Kidney epithelial cell (primary cell): Measurements from ENCODE around the gene TMEM272. TPM values are rescaled to one million over a fixed set of nuclear protein-coding genes. Genes with fewer than 3 reads are reported as not detected.

Experiments
- DNase-seq: peaks from one replicate; pipeline ENCODE4 v3.0.0-alpha.2; 2010; ENCODE audit warnings: low read depth
- H3K27me3 ChIP-seq: 2 replicates; pipeline ENCODE4 v1.6.0; 2011; ENCODE audit warnings: low read length; ENCODE audit not compliant: control insufficient read depth, insufficient read depth
- H3K36me3 ChIP-seq: 2 replicates; pipeline ENCODE4 v1.5.1; 2011; ENCODE audit warnings: low read length; ENCODE audit not compliant: control insufficient read depth, insufficient read depth
- H3K4me3 ChIP-seq: 2 replicates; pipeline ENCODE4 v1.5.1; 2011; ENCODE audit warnings: low read depth, mild to moderate bottlenecking, control low read depth, low read length
- total RNA-seq: library from RNA; depleted of rRNA; stranded (reverse); fragments of >200 nt; gene quantifications from 2 replicates; pipeline ENCODE4 v1.2.3, GENCODE V29; 2015
- TF ChIP-seq, protein P1 (sequence below): IDR thresholded peaks from 2 replicates; pipeline ENCODE4 v1.5.1; 2011; ENCODE audit warnings: mild to moderate bottlenecking, moderate library complexity, low read length, control low read depth, inconsistent platforms; ENCODE audit not compliant: insufficient read depth, poor library complexity, severe bottlenecking

The TMEM272 gene
- total RNA-seq, 1 donor from 2014 or later, result not detected

DNA sequence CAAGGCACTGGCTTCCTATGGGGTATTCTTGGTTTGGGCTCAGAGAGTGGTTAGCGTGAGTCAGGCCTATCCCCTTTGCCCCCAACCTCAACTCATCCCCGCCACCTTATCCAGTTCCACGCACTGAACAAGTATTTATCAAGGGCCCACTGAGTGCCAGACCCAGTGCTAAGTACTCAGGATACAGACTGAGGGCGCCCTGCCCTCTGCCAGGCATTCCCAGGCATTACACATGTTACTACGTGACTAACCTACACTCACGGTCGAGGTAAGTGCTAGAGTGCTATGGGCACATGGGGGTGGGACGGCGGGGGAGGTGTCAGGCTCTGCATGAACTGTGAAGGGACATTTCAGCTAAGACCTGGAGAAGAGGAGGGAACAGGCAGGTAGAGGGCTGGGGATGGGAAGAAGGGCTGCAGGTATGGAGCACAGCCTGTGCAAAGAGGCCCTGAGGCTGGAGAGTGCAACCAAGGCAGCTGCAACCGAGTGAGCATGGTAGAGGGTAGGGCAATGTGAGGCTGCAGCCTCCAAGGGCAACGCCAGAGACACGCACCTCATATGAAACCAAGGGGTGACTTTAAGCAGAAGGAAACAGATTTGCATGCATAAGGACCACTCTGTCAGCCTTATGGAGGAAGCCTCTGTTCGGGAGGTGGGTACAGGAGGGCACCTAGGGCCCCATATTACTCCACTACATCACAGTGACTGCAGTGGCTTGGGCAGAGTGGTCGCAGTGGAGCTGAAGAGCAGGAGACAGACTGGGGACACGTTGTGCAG is 63.5 kb downstream of the TMEM272 start:
- no peak for DNase-seq
- Histone ChIP-seq H3K36me3 (no peaks in the 10 kb centered on the region), H3K4me3 (no peak overlapping the region), H3K27me3 (no peaks in the 10 kb centered on the region)
- TF ChIP-seq, protein P1, sequence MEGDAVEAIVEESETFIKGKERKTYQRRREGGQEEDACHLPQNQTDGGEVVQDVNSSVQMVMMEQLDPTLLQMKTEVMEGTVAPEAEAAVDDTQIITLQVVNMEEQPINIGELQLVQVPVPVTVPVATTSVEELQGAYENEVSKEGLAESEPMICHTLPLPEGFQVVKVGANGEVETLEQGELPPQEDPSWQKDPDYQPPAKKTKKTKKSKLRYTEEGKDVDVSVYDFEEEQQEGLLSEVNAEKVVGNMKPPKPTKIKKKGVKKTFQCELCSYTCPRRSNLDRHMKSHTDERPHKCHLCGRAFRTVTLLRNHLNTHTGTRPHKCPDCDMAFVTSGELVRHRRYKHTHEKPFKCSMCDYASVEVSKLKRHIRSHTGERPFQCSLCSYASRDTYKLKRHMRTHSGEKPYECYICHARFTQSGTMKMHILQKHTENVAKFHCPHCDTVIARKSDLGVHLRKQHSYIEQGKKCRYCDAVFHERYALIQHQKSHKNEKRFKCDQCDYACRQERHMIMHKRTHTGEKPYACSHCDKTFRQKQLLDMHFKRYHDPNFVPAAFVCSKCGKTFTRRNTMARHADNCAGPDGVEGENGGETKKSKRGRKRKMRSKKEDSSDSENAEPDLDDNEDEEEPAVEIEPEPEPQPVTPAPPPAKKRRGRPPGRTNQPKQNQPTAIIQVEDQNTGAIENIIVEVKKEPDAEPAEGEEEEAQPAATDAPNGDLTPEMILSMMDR, result peak; percentile 45

DNA sequence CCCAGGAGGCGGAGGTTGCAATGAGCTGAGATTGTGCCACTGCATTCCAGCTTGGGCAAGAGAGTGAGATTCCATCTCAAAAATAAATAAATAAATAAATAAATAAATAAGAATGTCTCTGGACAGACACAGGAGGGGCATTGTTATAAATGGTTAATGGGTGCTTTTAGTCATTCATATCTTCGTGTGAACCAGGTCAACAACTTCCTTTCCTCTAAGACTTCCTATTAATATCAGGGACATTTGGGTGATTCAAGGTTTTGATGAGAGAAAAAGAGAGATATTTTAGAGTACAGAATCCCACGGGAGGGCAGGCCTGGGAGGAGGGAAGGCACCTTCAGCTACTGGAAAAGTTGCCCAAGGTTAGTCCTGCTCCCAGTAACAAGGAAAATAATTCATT is 64.9 kb downstream of the TMEM272 start:
- Histone ChIP-seq H3K36me3 (no peaks in the 10 kb centered on the region), H3K4me3 (no peak overlapping the region), H3K27me3 (no peaks in the 10 kb centered on the region)
- DNase-seq, result no peak
- TF ChIP-seq, protein P1, result no peak

DNA sequence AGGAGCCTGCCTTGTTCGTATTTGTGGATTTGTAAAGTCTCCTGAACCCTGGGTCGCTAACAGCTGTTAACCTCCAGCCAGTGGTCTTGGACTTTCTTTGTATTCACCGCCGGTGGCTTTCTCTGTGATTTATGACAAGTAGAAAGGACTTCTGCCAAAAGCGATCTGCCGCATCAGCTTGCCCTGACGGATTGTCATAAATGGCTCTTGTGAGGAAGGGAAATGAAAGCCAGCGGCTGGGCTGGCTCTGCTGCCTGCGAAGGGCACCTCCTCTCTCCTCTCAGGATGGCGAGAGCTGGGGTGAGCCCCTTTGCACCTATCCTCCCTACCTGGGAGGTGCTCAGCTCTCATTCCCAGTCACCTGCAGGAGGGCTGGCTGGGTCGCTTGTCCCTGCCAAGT is 66.6 kb downstream of the TMEM272 start:
- TF ChIP-seq, protein P1, result no peak
- Histone ChIP-seq H3K27me3 (no peaks in the 10 kb centered on the region), H3K36me3 (no peaks in the 10 kb centered on the region), H3K4me3 (no peak overlapping the region)
- no peak for DNase-seq

DNA sequence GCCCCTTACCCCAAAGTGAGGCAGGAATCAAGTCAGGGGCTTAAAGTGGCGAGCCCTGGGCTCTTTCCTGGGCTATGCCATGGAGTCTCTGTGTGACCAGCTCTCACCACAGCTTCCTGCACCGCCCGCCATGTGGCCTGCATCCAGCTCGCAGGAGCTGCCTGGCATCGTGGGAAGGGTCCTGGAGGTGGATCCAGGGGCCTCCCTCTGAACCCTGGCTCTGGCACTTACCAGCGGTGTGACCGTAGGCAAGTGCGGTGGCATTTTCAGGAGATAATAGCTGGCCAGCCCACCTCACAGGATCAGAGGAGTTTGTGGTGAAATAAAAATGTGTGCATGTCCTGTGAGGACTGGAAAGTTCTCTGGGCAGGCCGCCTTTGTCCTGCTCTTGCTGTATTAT is 67.1 kb downstream of the TMEM272 start:
- no peak for DNase-seq
- Histone ChIP-seq H3K27me3 (no peaks in the 10 kb centered on the region), H3K4me3 (no peak overlapping the region), H3K36me3 (no peaks in the 10 kb centered on the region)
- TF ChIP-seq, protein P1, result no peak

DNA sequence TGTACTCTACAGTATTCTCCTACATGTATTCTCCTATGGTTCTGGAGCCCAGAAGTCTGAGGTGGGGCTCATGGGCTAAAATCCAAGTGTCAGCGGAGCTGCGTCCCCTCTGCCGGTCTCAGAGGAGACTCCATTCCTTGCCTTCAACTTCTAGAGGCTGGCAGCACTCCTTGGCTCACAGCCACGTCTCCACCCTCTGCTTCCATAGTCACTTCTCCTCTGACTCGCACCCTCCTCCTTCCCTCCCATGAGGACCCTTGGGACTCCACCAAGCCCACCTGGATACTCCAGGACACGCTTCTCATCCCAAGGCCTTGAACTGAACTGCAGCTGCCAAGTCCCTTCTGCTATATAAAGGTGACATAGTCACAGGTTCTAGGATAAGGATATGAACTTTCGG is 68.8 kb downstream of the TMEM272 start:
- DNase-seq, result no peak

More for the DNA sequence above, 68.8 kb downstream of the TMEM272 start:
- TF ChIP-seq, protein P1, result no peak
- H3K4me3 ChIP-seq, result no peak overlapping the region
- H3K27me3 ChIP-seq, result no peaks in the 10 kb centered on the region
- no peaks in the 10 kb centered on the region for H3K36me3 ChIP-seq
